Hindlimb muscle (tissue), 1 donor: ENCODE measurements around the gene TIMM13. TPM values are rescaled to one million over a fixed set of nuclear protein-coding genes. Genes with fewer than 3 reads are reported as not detected.
"Not testable (repeated sequence)": the region's sequence is repeated elsewhere in the genome, so short reads cannot be mapped to it uniquely, and the experiment has no call there.

Source experiments
- DNase-seq: peaks from one replicate; pipeline ENCODE4 v3.0.0-alpha.2; 2013
- polyA plus RNA-seq: library from polyadenylated mRNA; unstranded; fragments of 120-200 nt; gene quantifications from one replicate; pipeline ENCODE4 v1.2.1, GENCODE V29; 2013; ENCODE audit not compliant: insufficient read length

Gene TIMM13
- polyA plus RNA-seq, result 98.0 TPM

DNA sequence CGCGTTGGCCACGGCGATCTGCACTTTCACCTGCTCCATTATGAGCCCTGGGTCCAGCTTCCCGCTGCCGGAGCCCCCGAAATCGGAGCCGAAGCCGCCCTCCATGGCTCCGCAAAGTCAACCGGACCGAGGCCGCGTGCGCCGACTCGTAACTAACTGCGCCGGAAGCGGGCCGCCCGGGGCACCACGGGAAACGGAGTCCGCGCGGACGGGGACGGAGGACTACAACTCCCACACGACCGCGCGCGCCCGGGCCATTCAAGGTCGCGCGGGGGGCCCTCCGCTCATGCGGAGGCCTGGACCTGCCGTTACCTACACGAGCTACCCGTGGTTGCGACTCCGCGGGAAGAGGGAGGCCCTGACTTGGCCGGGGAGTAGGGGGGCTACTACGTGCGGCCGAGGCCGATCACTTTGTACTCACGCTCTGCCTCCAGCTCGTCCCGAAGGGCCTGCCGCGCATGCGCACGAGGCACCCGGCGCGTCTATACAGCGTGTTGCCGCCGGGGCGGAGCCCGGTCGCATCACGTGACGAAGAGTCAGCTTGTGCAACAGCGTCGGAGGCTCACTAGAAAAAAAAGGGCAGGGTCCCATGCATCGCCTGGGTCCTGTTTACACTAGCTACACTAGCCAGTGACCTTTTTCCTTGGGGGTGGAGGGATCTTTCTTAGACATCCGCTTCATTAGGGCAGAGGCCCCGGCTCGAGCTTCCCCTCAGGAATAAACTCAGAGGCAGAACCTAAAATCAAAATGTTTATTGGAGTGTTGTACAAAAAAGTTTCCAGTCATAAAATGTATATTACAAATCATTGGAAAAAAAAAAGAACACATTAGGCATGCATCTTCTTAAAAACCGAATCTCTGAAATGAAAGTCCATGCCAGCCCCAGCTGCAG, at the start of gene TIMM13:
TIMM13 (minus strand) TSS at position 158 of the 892 bp plus-strand sequence; CDS start at position 105, 53 bp downstream.
- DNase-seq, result peak; percentile 99

DNA sequence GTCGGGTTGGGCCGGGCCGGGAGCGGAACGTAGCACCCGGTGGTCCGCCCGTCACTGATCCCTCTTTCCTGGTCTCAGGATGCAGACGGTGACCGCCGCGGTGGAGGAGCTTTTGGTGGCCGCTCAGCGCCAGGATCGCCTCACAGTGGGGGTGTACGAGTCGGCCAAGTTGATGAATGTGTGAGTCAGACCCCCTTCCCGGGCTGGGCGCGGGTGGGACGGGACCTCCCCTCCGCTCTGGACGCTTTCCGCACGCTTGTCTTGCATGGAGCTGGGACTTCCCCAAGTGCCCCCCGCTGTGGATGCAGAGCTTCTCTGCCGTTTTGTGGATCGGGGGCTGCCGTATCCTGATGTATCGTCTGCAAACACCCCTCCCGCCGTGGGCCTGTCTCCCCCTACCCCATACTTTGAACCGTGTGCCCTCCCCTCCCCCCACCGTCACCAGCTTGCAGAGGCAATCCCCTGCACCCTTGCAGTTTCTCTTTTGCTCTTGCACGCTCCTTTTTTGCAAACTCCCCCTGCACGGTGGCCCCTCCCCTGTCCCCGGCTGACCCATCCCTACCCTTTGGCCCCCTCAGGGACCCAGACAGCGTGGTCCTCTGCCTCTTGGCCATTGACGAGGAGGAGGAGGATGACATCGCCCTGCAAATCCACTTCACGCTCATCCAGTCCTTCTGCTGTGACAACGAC, 49.2 kb upstream of the TIMM13 start:
- no peak for DNase-seq

DNA sequence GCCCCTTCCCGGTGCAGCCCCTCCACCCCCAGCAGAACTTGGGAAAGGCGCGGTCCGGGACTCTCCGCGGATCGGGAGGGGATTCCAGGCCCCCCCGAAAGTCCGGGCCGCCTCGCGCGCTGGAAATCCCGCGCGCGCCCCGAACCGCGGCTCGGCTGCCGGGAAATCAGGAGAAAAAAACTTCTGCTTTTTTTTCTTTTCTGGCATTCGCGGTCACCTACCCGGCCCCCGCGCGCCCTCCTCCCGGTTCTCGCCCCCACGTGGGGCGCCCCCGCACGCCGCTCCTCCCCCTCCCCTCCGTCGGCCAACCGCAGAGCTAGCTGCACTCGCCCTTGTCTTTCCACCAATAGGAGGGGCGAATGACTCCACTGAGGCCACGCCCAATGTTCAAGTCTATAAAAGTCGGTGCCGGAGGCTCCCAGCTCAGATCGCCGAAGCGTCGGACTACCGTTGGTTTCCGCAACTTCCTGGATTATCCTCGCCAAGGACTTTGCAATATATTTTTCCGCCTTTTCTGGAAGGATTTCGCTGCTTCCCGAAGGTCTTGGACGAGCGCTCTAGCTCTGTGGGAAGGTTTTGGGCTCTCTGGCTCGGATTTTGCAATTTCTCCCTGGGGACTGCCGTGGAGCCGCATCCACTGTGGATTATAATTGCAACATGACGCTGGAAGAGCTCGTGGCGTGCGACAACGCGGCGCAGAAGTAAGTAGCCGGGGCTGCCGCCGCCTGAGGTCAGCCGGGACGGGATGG, 48.5 kb upstream of the TIMM13 start, which contains the start of gene GADD45B:
GADD45B (plus strand) TSS at position 426 of the 749 bp plus-strand sequence; CDS start at position 658, 232 bp downstream.
- peak; percentile 97 for DNase-seq

DNA sequence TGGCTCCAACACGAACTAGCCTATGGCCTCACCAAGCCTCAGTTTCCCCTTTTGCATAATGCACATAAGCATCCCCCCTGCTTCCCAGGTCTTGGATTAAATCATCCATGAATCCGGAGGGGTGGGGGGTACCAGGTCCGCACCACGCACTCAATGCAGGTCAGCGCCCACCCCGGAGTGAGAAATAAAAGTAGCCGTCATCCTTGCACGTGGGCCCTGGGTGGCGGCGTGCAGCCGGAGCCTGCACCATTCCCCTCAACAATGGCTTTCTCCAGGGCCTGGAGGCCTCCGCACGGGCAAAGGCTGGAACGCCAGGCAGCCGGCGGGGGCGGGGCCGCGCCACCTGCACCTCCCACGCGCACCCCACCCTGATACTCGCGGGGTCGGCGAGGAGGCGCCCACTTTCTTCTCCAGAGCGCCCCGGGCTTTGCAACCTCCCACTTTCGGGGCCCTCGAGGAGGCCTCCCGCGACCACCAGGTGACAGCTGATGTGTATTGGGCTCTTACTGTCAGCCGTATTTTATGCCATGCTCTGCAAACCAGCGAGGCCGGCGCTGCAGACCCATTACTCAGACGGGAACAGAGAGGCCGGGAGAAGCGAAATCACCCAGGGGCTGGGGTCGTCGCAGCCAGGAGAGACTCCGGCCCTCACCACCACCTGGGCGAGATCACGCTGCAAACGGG, 47.8 kb upstream of the TIMM13 start:
- DNase-seq, result no peak

DNA sequence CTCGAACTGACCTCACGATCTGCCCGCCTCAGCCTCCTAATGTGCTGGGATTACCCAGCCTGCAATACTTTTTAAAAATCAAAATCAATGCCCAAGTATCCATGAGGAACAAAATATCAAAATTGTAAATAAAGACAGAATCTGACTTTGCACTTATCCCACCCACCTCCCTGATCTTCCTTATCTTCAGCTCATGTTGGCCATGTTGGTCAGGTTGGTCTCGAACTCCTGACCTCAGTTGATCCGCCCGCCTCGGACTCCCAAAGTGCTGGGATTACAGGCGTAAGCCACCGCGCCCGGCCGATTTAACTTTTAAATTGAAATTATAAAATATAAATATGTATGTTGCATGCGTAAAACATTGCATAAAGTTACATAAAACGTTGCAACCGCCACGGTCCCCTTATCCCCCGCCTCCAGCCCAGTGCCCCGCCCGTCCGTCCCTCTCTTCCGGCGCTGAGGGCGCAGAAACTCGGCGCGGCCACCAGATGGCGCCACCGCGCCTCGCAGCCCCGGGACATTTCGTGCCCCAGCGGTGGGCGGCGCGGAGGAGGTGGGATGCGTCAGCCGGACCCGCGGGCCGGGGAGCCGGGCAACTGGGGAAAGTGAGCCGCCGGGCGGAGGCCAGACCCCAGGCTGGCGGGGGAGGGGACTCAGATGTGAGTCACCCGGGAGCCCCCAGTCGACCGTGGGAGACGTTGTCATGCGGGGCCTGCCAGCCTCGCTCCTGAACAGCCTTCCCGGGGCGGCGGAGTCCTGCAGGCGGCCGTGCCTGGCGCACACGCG, 47.0 kb upstream of the TIMM13 start:
- DNase-seq, result peak; percentile 92

DNA sequence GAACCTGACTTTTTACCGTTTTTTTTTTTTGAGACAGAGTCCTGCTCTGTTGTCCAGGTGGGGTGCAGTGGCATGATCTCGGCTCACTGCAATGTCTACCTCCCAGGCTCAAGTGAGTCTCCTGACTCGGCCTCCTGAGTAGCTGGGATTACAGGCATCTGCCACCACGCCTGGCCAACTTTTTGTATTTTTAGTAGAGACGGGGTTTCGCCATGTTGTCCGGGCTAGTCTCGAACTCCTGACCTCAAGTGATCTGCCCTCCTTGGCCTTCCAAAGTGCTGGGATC, 42.5 kb upstream of the TIMM13 start:
- not testable (repeated sequence) for DNase-seq

DNA sequence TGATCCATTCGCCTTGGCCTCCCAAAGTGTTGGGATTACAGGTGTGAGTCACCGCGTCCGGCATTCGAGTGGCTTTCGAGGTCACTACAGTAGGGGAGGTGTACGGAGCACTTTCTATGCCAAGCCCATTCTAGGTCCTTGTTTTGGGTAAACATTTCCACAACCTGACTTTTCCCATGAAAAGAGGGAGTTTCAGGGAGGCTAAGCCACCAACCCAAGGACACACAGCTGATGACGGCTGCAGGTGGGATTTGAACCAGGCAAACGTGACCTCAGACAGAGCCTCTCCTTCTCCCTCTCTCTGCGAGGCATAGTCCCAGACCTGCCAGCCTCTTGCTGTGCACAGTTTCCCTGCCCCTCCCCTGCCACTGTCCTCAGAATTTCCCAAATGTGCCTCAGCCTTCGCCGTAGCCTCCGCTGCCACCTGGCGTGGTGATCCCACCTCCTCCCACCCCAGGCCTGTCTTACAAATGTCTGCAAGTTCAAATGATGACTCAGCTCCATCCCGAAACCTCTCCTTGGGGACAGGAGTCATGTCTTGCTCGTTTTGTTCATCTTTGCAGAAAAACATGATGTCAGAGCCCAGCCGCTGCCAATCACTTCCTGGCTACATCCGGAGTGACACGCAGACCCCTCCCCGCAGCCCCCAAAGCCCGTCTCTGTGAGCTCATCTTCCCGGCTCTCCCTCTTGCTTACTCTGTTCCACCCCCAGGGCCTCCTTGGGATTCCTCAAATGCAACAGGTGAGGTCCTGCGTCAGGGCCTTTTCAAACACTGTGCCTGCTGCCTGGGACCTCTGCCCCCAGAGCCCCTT, 41.9 kb upstream of the TIMM13 start:
- DNase-seq, result no peak

DNA sequence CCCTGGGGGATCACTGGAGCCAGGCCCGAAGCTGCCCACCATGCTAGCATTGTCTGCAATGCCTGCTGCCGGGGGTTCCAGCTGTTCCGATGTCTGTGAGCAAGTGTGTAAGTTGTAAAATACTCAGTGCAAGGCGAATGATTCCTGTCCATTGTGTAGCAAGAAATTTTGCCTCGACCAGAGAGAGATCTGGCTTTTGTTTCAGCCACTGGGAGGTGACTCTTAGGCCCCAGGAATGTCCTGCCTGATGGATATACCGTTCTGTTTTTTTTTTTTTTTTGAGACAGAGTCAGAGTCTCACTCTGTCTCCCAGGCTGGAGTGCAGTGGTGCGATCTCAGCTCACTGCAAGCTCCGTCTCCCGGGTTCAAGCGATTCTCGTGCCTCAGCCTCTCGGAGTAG, 41.2 kb upstream of the TIMM13 start:
- DNase-seq, result no peak

DNA sequence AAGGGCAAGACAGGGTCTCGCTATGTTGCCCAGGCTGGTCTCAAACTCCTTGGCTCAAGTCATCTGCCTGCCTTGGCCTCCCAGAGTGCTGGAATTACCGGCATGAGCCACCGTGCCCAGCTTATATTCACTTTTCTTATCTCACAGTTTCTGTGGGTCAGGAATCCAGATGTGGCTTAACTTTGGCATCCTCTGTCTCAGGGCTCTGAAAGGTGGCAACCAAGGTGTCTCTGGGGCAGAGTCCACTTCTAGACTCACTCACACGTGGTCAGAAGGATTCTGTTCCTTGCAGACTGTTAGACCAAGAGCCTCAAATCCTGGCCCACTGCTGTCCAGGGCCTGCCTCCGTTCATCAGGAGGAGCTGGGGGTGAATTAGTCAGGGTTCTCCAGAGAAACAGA, 37.0 kb upstream of the TIMM13 start:
- no peak for DNase-seq

DNA sequence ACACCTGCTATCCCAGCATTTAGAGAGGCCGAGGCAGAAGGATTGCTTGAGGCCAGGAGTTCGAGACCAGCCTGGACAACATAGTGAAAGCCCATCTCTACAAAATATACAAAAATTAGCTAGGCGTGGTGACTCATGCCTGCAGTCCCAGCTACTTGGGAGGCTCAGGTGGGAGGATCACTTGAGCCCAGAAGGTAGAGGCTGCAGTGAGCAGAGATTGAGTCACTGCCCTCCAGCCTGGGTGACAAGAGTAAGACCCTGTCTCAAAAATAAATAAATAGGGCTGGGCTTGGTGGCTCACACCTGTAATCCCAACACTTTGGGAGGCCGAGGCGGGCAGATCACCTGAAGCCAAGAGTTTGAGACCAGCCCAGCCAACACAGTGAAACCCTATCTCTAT, 36.3 kb upstream of the TIMM13 start:
- not testable (repeated sequence) for DNase-seq

DNA sequence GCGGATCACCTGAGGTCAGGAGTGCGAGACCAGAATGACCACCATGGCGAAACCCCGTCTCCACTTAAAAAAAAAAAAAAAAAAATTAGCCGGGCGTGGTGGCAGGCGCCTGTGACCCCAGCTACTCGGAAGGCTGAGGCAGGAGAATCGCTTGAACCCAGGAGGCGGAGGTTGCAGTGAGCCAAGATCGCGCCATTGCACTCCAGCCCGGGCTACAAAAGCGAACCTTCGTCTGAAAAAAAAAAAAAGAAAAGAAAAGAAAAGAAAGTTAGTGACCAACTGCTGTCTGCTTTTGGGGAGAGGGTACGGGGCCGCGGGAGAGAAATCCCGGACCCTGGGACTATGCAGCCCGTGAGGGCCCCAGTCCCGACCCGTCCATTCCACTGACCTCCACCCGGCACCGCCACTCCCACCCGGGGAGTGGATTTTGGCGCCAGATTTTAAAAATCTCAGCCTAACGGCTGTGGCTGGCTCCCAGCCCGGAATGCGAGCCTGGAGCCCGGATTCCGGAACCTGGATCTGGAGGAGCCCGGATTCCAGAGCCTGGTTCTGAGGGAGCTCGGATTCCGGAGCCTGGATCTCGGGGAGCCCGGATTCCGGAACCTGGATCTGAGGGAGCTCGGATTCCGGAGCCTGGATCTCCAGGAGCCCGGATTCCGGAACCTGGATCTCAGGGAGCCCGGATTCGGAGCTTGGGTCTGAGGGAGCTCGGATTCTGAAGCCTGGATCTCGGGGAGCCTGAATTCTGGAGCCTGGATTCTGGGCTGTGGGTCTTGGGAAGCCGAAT, 35.4 kb upstream of the TIMM13 start:
- DNase-seq, result peak; percentile 93

DNA sequence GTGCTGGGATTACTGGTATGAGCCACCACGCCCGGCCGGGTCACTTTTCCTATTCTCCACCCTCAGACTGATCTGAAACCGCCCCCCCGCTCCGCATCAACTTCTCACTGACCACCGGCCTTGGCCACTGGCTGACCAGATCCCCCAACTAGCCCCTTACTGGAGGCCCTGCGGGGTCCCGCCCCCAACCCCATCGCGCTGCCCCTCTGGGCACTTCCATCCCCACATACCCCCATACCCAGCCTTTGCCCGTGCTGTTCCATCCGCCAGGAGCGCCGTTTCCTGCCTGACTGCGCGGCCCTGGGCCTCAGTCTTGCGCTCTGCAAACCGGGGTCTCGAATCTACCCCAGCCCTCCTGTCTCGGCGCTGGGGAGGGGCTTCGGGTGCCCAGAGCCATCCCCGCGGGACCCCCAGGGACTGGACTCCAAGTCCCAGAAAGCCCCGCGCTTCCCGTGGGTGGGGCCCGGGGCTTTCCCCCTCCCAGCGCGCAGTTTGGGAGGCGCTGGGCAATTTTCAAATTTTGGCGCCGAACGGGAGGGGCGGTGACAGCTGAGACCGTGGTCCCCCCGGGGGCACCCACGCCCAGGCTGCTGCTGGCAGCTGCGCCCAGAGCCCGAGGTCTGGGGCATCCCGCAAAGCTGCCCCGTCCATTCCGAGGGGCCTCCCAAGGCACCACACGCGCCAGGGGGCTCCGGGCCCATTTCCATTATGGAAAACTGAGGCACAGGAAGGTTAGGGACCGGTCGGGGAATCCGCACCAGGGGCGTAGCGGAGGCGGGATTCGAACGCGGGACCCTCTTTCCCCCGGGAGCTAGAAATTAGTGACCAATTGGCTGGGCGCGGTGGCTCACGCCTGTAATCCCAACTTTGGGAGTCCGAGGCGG, 34.6 kb upstream of the TIMM13 start:
- peak; percentile 76 for DNase-seq

DNA sequence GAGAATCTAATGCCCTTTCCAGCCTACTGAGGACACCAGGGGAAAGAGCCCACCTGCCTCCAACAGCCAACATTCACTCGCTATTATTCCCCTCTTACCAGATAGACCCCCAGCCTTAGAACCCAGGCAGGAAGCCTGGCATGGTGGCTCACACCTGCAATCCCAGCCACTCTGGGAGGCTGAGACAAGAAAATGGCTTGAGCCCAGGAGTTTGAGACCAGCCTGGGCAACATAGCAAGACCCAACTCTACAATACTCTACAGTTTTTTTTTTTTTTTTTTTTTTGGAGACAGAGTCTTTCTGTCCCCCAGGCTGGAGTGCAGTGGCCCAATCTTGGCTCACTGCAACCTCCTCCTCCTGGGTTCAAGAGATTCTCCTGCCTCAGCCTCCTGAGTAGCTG, 32.9 kb upstream of the TIMM13 start:
- no peak for DNase-seq

DNA sequence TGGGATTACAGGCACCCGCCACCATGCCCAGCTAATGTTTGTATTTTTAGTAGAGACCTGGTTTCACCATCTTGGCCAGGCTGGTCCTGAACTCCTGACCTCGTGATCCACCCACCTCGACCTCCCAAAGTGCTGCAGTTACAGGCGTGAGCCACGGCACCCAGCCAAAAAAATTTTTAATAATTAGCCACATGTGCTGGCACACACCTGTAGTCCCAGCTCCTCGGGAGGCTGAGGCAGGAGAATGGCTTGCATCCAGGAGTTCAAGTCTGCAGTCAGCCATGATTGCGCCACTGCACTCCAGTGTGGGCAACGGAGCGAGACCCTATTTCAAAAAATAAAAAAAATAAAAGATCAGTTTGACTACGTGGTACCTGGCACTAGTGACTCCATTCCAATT, 31.4 kb upstream of the TIMM13 start:
- DNase-seq, result not testable (repeated sequence)

DNA sequence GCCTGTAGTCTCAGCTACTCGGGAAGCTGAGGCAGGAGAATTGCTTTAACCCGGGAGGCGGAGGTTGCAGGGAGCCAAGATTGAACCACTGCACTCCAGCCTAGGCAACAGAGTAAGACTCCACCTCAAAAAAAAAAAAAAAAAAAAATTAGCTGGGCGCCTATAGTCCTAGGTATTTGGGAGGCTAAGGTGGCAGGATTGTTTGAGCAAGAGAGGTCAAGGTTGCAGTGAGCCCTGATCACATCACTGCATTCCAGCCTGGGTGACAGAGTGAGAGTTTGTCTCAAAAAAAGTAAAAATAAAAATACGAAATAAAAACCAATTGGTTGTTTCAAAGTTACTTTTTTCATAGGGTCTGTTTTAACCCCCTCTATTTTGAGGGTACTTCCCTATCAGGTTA, 30.7 kb upstream of the TIMM13 start:
- DNase-seq, result no peak

DNA sequence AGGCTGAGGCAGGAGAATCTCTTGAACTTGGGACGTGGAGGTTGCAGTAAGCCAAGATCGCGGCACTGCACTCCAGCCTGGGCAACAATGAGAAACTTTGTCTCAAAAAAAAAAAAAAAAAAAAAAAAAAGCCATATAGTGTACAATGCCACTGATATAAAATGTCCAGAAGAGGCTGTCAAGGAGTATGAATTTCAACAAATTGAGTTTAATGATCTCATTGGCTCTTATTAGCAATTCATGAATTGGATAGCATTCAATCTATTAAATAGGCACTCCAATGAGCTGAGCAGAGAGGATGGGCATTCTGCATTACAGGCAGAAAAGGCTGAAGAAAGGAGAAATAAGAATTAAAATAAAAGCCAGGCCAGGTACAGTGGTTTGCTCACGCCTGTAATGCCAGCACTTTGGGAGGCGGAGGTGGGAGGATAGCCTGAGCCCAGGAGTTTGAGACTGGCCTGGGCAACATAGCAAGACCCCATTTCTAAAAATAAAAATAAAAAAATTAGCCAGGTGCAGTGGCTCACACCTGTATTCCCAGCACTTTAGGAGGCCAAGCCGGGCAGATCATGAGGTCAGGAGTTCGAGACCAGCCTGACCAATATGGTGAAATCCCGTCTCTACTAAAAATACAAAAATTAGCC, 30.1 kb upstream of the TIMM13 start:
- DNase-seq, result no peak

DNA sequence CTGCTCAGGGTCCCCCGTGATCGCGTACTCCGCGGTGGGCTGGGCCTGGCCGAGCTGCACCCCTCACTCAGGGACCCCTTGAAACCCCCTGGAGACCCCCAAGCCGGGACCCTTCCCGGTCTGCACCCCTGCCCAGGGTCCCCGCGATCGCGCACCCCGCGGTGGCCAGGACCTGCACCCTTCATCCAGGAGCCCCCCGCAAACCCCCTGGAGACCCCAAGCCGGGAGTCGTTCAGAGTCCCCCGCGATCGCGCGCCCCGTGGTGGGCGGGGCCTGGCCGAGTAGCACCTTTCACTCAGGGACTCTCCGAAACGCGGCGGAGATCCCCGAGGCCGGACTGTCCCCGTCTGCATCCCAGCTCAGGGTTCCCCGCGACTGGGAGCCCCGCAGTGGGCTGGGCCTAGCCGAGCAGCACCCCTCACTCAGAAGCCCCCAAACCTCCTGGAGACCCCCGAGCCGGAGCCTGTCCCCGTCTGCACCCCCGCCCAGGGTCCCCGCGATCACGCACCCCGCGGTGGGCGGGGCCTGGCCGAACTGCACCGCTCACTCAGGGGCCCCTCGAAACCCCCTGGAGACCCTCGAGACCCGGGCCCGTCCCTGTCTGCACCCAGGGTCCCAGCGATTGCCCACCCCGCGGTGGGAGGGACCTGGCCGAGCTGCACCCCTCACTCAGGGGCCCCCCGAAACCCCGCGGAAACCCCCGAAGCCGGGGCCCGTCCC, 28.6 kb upstream of the TIMM13 start:
- DNase-seq, result no peak
